NT2/D1 (cell line): ENCODE results near the gene PIGP.
"Not testable (repeated sequence)": the region's sequence is repeated elsewhere in the genome, so short reads cannot be mapped to it uniquely, and the experiment has no call there.

ENCODE experiments used
- DNase-seq: peaks from one replicate; pipeline ENCODE4 v3.0.0-alpha.2; 2011; ENCODE audit warnings: low read depth, low spot score
- H3K27me3 ChIP-seq: 2 replicates; pipeline ENCODE4 v1.6.0; 2011; ENCODE audit warnings: mild to moderate bottlenecking; ENCODE audit not compliant: insufficient read length, insufficient read depth
- H3K36me3 ChIP-seq: 2 replicates; pipeline ENCODE4 v1.6.1; 2011; ENCODE audit warnings: mild to moderate bottlenecking, low read length, mixed read lengths; ENCODE audit not compliant: insufficient read depth, insufficient read length
- H3K4me1 ChIP-seq: 2 replicates; pipeline ENCODE4 v1.5.1; 2011; ENCODE audit not compliant: insufficient read depth, insufficient read length
- H3K4me3 ChIP-seq: 2 replicates; pipeline ENCODE4 v1.5.1; 2011; ENCODE audit warnings: low read depth; ENCODE audit not compliant: insufficient read length
- H3K9ac ChIP-seq: 2 replicates; pipeline ENCODE4 v1.6.0; 2011; ENCODE audit warnings: low read depth; ENCODE audit not compliant: insufficient read length
- H3K9me3 ChIP-seq: 2 replicates; pipeline ENCODE4 v1.5.1; 2011; ENCODE audit warnings: mild to moderate bottlenecking, low read length; ENCODE audit not compliant: insufficient read depth
- SUZ12 ChIP-seq: IDR thresholded peaks from 2 replicates; pipeline ENCODE4 v1.6.1; 2011; ENCODE audit not compliant: insufficient read length, insufficient read depth; ENCODE audit errors: extremely low read depth
- YY1 ChIP-seq: IDR thresholded peaks from 2 replicates; pipeline ENCODE4 v1.6.1; 2011; ENCODE audit not compliant: insufficient read length, insufficient read depth
- ZNF274 ChIP-seq: IDR thresholded peaks from 2 replicates; pipeline ENCODE4 v1.6.1; 2011; ENCODE audit warnings: mild to moderate bottlenecking, low read depth, low read length

PIGP gene

DNA sequence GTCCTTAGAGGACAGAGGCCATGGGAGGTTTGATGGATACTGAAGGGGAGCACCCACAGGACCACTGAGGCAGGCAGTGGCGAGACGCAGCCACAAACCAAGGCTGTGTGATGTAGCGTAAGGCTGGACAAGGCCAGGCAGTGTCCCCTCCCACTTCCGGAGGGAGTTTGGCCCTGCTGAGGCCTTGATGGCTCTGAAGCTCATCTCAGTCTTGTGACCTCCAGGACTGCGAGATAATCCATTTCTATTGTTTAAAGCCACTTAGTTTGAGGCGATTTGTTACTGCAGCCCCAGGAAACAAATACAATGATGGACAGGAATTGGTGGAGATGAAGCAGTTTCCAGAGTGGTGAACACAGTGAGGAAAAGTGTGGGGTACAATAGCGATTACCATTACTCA lies 15.3 kb downstream of the PIGP start:
- no peak overlapping the region for H3K4me3 ChIP-seq
- DNase-seq: no peak
- no peaks in the 10 kb centered on the region for H3K36me3 ChIP-seq
- H3K27me3 ChIP-seq: no peaks in the 10 kb centered on the region
- H3K4me1 ChIP-seq: peaks cover 11% of the 10 kb centered on the region
- no peak for TF ChIP-seq ZNF274
- no peak for TF ChIP-seq SUZ12
- TF ChIP-seq YY1: no peak
- H3K9ac ChIP-seq: no peak overlapping the region
- peaks cover 19% of the 10 kb centered on the region; the same call in 1 of the 2 replicates for H3K9me3 ChIP-seq

DNA sequence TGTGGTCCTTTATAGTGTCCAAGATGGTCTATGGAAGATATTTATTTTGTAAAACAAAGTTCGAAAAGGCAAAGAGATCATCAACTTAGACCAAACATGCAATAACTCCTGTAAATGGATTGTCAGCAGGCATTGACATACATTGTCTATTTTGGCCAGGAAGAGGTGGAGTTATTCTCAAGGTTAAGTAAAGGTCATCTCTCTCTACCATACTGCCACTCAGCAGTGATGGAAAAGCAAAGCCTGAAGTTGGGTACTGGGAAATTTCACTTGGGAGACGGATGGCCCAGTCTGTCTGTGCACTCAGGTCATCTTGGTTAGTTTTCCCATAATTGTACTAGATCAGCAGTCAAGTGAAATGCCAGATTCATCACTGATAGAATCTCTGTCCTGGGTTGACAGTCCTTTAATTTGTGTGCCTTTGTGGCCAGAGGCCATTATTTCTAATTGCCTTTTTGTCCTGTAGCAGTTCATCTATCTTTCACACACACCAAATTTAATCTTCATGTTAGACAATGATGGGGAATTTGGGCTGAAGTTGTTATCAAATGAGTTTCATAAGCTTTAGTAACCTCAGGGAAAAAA lies 17.5 kb downstream of the PIGP start:
- TF ChIP-seq ZNF274: no peak
- no peak for TF ChIP-seq YY1
- TF ChIP-seq SUZ12: no peak
- Histone ChIP-seq H3K4me3 (no peak overlapping the region), H3K9ac (no peak overlapping the region), H3K9me3 (peaks cover 19% of the 10 kb centered on the region; the same call in 1 of the 2 replicates), H3K27me3 (no peaks in the 10 kb centered on the region), H3K4me1 (peaks cover 5% of the 10 kb centered on the region), H3K36me3 (no peaks in the 10 kb centered on the region)
- DNase-seq: no peak

DNA sequence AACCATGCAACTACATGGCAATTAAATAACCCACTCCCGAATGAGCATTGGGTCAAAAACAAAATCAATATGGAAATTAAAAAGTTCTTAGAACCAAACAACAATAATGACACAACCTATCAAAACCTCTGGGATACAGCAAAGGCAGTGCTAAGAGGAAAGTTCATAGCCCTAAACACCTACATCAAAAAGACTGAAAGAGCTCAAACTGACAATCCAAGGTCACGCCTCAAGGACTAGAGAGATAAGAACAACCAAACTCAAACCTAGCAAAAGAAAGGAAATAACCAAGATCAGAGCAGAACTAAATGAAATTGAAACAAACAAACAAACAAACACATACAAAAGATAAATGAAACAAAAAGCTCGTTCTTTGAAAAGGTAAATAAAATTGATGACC lies 23.1 kb downstream of the PIGP start:
- not testable (repeated sequence) for H3K9me3 ChIP-seq, H3K27me3 ChIP-seq, H3K4me1 ChIP-seq, H3K9ac ChIP-seq, DNase-seq, H3K36me3 ChIP-seq, H3K4me3 ChIP-seq

DNA sequence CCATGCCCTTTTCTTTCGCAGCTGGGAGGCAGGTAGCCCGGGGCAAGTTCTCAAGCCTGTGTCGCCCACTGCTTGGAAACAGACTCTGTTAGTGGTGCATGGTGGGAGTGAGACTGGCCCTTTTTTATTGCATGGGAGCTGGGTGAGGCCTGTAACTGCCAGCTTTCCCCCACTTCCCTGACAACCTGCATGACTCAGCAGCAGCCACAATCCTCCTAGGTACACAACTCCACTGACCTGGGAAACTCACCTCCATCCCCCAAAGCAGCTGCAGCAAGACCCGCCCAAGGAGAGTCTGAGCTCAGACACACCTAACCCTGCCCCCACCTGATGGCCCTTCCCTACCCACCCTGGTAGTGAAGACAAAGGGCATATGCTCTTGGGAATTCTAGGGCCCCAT lies 25.8 kb downstream of the PIGP start:
- no peak for DNase-seq
- no peak overlapping the region for H3K4me3 ChIP-seq
- H3K4me1 ChIP-seq: peaks cover 21% of the 10 kb centered on the region
- H3K36me3 ChIP-seq: no peaks in the 10 kb centered on the region
- no peaks in the 10 kb centered on the region for H3K9me3 ChIP-seq
- H3K9ac ChIP-seq: peak overlapping the region; percentile 37
- no peaks in the 10 kb centered on the region for H3K27me3 ChIP-seq
- TF ChIP-seq YY1: no peak
- no peak for TF ChIP-seq SUZ12
- TF ChIP-seq ZNF274: no peak

DNA sequence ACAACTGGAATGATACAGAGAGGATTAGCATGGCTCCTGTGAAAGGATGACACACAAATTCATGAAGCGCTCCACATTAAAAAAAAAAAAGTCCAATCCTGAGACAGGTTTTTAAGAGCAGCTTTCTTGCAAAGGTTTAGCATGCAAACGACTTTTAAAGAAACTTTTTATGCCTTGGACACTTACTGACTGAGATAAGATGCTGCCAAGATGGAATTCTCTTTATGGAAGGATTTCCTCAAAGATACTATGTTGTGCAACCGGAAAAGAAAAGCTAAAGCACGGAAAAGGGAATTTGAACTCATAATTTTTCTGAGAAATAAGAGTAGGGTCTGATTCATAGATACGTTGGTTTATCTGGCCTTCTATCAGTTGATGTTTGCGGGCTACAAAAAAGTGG lies 27.3 kb downstream of the PIGP start:
- no peaks in the 10 kb centered on the region for H3K9me3 ChIP-seq
- no peak for DNase-seq
- no peak overlapping the region for H3K9ac ChIP-seq
- H3K36me3 ChIP-seq: no peaks in the 10 kb centered on the region
- H3K27me3 ChIP-seq: peaks cover 11% of the 10 kb centered on the region
- no peak overlapping the region for H3K4me3 ChIP-seq
- TF ChIP-seq SUZ12 (no peak), YY1 (no peak), ZNF274 (no peak)
- peaks cover 27% of the 10 kb centered on the region for H3K4me1 ChIP-seq

DNA sequence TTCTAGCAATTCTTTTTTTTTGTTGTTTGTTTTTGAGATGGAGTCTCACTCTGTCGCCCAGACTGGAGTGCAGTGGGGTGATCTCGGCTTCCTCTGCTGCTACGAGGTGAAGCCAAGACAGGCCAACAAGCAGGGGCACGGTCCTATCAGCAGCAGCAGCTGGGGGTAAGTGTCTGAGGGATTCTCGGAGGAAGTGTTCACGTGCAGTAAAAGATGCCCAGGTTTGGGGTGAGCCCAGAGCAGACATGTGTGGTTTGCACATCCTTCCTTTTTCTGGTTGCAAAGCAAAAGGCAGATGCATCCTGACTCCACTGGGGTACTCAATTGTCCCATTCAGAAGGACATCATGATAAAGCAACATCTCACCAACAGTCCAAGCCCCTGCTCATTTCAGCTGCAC lies 27.7 kb downstream of the PIGP start:
- H3K36me3 ChIP-seq: no peaks in the 10 kb centered on the region
- peaks cover 15% of the 10 kb centered on the region for H3K27me3 ChIP-seq
- no peak overlapping the region for H3K4me3 ChIP-seq
- TF ChIP-seq ZNF274: no peak
- TF ChIP-seq YY1: no peak
- TF ChIP-seq SUZ12: no peak
- H3K4me1 ChIP-seq: peaks cover 27% of the 10 kb centered on the region
- no peak for DNase-seq
- peaks cover under 1% of the 10 kb centered on the region; the same call in 1 of the 2 replicates for H3K9me3 ChIP-seq
- H3K9ac ChIP-seq: no peak overlapping the region

DNA sequence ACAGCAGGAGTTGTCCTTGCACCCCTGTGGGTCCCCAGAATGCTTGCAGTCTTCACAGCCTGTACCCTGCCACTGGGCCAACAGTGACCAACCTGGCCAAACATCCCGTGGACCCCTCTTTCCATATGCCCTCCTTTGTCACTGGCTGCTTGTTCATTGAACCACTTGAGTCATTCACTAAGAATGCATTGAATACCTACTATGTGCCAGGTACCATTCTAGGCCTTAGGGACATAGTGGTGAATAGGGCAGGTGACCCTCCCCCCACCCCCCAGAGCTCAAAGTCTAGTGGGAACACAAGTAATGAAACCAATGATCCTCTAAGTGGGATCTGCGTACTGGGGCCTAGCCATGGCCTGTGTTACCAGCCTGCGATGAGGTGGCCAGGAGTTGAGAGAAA lies 28.2 kb downstream of the PIGP start:
- H3K27me3 ChIP-seq: peaks cover 18% of the 10 kb centered on the region
- no peaks in the 10 kb centered on the region for H3K36me3 ChIP-seq
- H3K9ac ChIP-seq: no peak overlapping the region
- TF ChIP-seq YY1 (no peak), ZNF274 (no peak), SUZ12 (no peak)
- no peak for DNase-seq
- no peak overlapping the region for H3K4me3 ChIP-seq
- H3K4me1 ChIP-seq: peaks cover 27% of the 10 kb centered on the region
- H3K9me3 ChIP-seq: peaks cover 5% of the 10 kb centered on the region; the same call in 1 of the 2 replicates

DNA sequence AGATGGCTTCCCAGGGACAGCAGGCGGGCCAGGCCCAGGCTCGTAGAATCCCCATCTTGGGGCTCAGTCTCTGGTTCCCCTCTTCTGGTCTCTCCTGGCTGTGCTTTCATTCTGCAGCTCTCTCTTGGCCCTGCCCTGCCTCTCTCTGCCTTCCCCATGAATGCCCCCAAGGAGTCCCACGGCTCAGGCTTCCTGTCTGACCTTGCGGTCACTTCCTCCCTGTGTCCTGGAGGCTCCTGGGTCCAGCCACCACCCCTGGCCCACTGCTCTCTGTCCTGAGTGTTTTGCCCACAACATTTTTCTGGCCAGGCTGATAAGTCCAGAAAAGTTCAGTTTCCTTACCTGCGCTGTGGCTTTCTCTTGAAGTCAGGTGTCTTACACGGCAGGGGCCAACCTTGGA lies 29.1 kb downstream of the PIGP start:
- Histone ChIP-seq H3K4me3 (no peak overlapping the region), H3K27me3 (peaks cover 18% of the 10 kb centered on the region), H3K9ac (no peak overlapping the region), H3K4me1 (peaks cover 30% of the 10 kb centered on the region), H3K36me3 (no peaks in the 10 kb centered on the region), H3K9me3 (peaks cover 5% of the 10 kb centered on the region; the same call in 1 of the 2 replicates)
- TF ChIP-seq SUZ12 (no peak), ZNF274 (no peak), YY1 (no peak)
- no peak for DNase-seq
